Keratinocyte (primary cell): ENCODE results near the gene KRT84.

ENCODE experiments used
- EZH2 ChIP-seq: IDR thresholded peaks from one replicate; pipeline ENCODE4 v1.6.1; 2012; ENCODE audit warnings: inconsistent platforms, mild to moderate bottlenecking, low read length, moderate library complexity
- TF ChIP-seq, protein P1 (sequence below), 3 experiments: IDR thresholded peaks in 1 of 3; conservative IDR thresholded peaks in 1 of 3; optimal IDR thresholded peaks in 1 of 3; 2 replicates in 2 of 3; 3 replicates in 1 of 3; pipeline versions ENCODE3 to v1.5.1; 2011; ENCODE audit warnings: low read length in 3 of 3, mild to moderate bottlenecking in 3 of 3, moderate library complexity in 2 of 3, control low read depth in 1 of 3, inconsistent platforms in 1 of 3; ENCODE audit not compliant: insufficient read depth in 2 of 3; ENCODE audit errors: extremely low read depth in 1 of 3

- TF ChIP-seq, protein P1, sequence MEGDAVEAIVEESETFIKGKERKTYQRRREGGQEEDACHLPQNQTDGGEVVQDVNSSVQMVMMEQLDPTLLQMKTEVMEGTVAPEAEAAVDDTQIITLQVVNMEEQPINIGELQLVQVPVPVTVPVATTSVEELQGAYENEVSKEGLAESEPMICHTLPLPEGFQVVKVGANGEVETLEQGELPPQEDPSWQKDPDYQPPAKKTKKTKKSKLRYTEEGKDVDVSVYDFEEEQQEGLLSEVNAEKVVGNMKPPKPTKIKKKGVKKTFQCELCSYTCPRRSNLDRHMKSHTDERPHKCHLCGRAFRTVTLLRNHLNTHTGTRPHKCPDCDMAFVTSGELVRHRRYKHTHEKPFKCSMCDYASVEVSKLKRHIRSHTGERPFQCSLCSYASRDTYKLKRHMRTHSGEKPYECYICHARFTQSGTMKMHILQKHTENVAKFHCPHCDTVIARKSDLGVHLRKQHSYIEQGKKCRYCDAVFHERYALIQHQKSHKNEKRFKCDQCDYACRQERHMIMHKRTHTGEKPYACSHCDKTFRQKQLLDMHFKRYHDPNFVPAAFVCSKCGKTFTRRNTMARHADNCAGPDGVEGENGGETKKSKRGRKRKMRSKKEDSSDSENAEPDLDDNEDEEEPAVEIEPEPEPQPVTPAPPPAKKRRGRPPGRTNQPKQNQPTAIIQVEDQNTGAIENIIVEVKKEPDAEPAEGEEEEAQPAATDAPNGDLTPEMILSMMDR (optimal IDR thresholded peaks at IDR 0.05 in 1 of 3, IDR thresholded peaks at IDR 0.05 in 1 of 3, conservative IDR thresholded peaks at IDR 0.05 in 1 of 3; ENCODE audit: extremely low read depth in 1 of 3, insufficient read depth in 2 of 3, low read length in 3 of 3), result no peak
- TF ChIP-seq EZH2, result no peak
Observed at GRCh38 chr12:52391618-52392002, 6.2 kb upstream of the KRT84 start.
